Measurements from ENCODE around the gene SALL1. TPM values are rescaled to one million over a fixed set of nuclear protein-coding genes. Genes with fewer than 3 reads are reported as not detected.

The SALL1 gene
- total and polyA plus RNA-seq, 2 donors (not counting 3 experiments of a cell fraction or from before 2014, with no cell fraction given) = not detected

- ChIA-PET CTCF (no interaction called here), POLR2A (no interaction called here)
- no peak overlapping the region for H2AFZ ChIP-seq (ENCODE audit: low read depth, low read length)
- dilution Hi-C loops (cut with MboI; ENCODE audit: extremely low pct_ligation_motif_present, low sequenced_read_pairs) = no loop called here
- no peaks in the 10 kb centered on the region for H3K79me2 ChIP-seq (ENCODE audit: control insufficient read depth, insufficient read depth, low read length)
- no peak overlapping the region for H3K9ac ChIP-seq (replicated peaks; ENCODE audit: extremely low read depth, insufficient read depth, low read length)
- no peak for DNase-seq (ENCODE audit: low read depth, low spot score)
- no TSS peak for BruUV-seq (replicated peaks)
- no peak for FAIRE-seq
- no peaks in the 10 kb centered on the region for H4K20me1 ChIP-seq (replicated peaks; ENCODE audit: control insufficient read depth, extremely low read depth, insufficient read depth, low read length)
- H3K9me1 ChIP-seq (replicated peaks; ENCODE audit: control insufficient read depth, extremely low read depth, insufficient read depth, low read length) = no peaks in the 10 kb centered on the region
- H3K4me1 ChIP-seq (ENCODE audit: control insufficient read depth, extremely low read depth, insufficient read depth, low read length) = no peaks in the 10 kb centered on the region
- no peaks in the 10 kb centered on the region for H3K27me3 ChIP-seq (ENCODE audit: control insufficient read depth in 2 of 2, insufficient read depth in 2 of 2, low read length in 2 of 2)
- H3K9me3 ChIP-seq (replicated peaks; ENCODE audit: control insufficient read depth, insufficient read depth, low read length) = no peaks in the 10 kb centered on the region
- H3K4me2 ChIP-seq (ENCODE audit: insufficient read depth, low read length) = no peak overlapping the region
- intact Hi-C loops (cut with micrococcal nuclease) = no loop called here
- H3K36me3 ChIP-seq (ENCODE audit: control insufficient read depth in 2 of 2, extremely low read depth in 1 of 2, insufficient read depth in 2 of 2, low read length in 2 of 2) = no peaks in the 10 kb centered on the region
- no peak overlapping the region for H3K27ac ChIP-seq (ENCODE audit: insufficient read depth, low read depth, low read length)
- no peak overlapping the region for H3K4me3 ChIP-seq (replicated peaks in 1 of 3; ENCODE audit: insufficient read depth in 1 of 3, low read depth in 1 of 3, low read length in 3 of 3)
- no peak for TF ChIP-seq POLR2AphosphoS5 (IDR thresholded peaks at IDR 0.05; ENCODE audit: insufficient read depth, low read depth, low read length)
- TF ChIP-seq CTCF (IDR thresholded peaks at IDR 0.05; ENCODE audit: extremely low read depth in 1 of 2, insufficient read depth in 1 of 2, low read depth in 1 of 2, low read length in 2 of 2) = no peak
- TF ChIP-seq MAX (IDR thresholded peaks at IDR 0.05; ENCODE audit: insufficient read depth, insufficient read length) = no peak
- TF ChIP-seq GATA2 (IDR thresholded peaks at IDR 0.05; ENCODE audit: insufficient read depth, insufficient read length, low read depth, low read length) = no peak
- no peak for TF ChIP-seq POLR2A (IDR thresholded peaks at IDR 0.05; ENCODE audit: low read depth, low read length)
- no peak for TF ChIP-seq FOS (IDR thresholded peaks at IDR 0.05; ENCODE audit: borderline replicate concordance, insufficient read depth, low read length)
- no peak for TF ChIP-seq JUN (IDR thresholded peaks at IDR 0.05; ENCODE audit: borderline replicate concordance, insufficient read depth, insufficient read length, low read depth)
- TF ChIP-seq MYC (IDR thresholded peaks at IDR 0.05; ENCODE audit: low read depth, low read length) = no peak
- no peak for TF ChIP-seq EZH2 (IDR thresholded peaks at IDR 0.05; ENCODE audit: borderline replicate concordance, low read depth, low read length, severe bottlenecking)
Observed at GRCh38 chr16:51139568-51139967, 11.5 kb downstream of the SALL1 start.
